GM12878 (cell line): ENCODE data around the gene LIN52. TPM values are rescaled to one million over a fixed set of nuclear protein-coding genes. Genes with fewer than 3 reads are reported as not detected.

Source experiments
- ATAC-seq: fragments of 200-7000 bp; cut with Tn5 transposase; 3 replicates; pipeline ENCODE4 v1.9.1; 2020; ENCODE audit warnings: mild to moderate bottlenecking, moderate library complexity
- BruUV-seq: library from RNA; stranded (reverse); fragments of 400-500 nt; replicated peaks from 2 replicates; lab custom pipeline; 2021; lab: Mats Ljungman, UMichigan
- CTCF ChIA-PET: fragments of 300-600 bp; sonication (Branson Sonifier 250); formaldehyde crosslinking; extraction: SDS; loops from one replicate; lab custom pipeline; 2021; ENCODE audit warnings: inconsistent platforms; lab: Yijun Ruan, JAX
- POLR2A ChIA-PET: fragments of 350-600 bp; formaldehyde crosslinking; extraction: SDS; loops from one replicate; lab custom pipeline; 2021; ENCODE audit warnings: inconsistent platforms; lab: Charles Lee
- RAD21 ChIA-PET: fragments of 300-600 bp; sonication (Branson Sonifier 250); formaldehyde crosslinking; loops from one replicate; lab custom pipeline; 2023; ENCODE audit warnings: antibody characterized with exemption; ENCODE audit not compliant: unreplicated experiment; lab: Charles Lee
- SMC1A ChIA-PET: fragments of 300-600 bp; sonication (Branson Sonifier 250); formaldehyde crosslinking; loops from one replicate; lab custom pipeline; 2023; ENCODE audit not compliant: unreplicated experiment, uncharacterized antibody; lab: Charles Lee
- DNase-seq: peaks from one replicate; pipeline ENCODE4 v3.0.0-alpha.2; 2011; ENCODE audit warnings: low read depth, low spot score
- FAIRE-seq: peaks from 3 replicates; lab custom pipeline; 2011; peaks lifted over from hg19 to GRCh38; lab: Jason Lieb, UNC
- H2AFZ ChIP-seq: 2 replicates; pipeline ENCODE4 v1.6.0; 2011; ENCODE audit warnings: low read depth, low read length, control low read depth; ENCODE audit not compliant: control insufficient read depth
- H3K27ac ChIP-seq: 2 replicates; pipeline ENCODE4 v1.5.1; 2011; ENCODE audit warnings: control low read depth; ENCODE audit not compliant: control insufficient read depth, insufficient read depth
- H3K27me3 ChIP-seq, 2 experiments: replicated peaks in 1 of 2; 2 replicates each; pipeline versions ENCODE4 v1.6.0 to v1.6.1; 2011; ENCODE audit warnings: low read length in 1 of 2; ENCODE audit not compliant: control insufficient read depth in 2 of 2, insufficient read depth in 2 of 2
- H3K36me3 ChIP-seq, 2 experiments: 2 replicates each; pipeline ENCODE4 v1.5.1; 2011; ENCODE audit warnings: low read length in 1 of 2; ENCODE audit not compliant: control insufficient read depth in 2 of 2, insufficient read depth in 2 of 2
- H3K4me1 ChIP-seq: 2 replicates; pipeline ENCODE4 v1.6.1; 2011; ENCODE audit warnings: mild to moderate bottlenecking, low read length, moderate library complexity, mixed read lengths; ENCODE audit not compliant: control insufficient read depth, insufficient read depth
- H3K4me2 ChIP-seq: 2 replicates; pipeline ENCODE4 v1.6.0; 2011; ENCODE audit warnings: control low read depth; ENCODE audit not compliant: control insufficient read depth, insufficient read depth
- H3K4me3 ChIP-seq: fragments of 200-600 bp; sonication (generic); 2 replicates; pipeline ENCODE4 v1.5.1; 2016
- H3K79me2 ChIP-seq: 2 replicates; pipeline ENCODE4 v1.6.0; 2011; ENCODE audit warnings: low read length; ENCODE audit not compliant: control insufficient read depth, insufficient read depth
- H3K9ac ChIP-seq: 2 replicates; pipeline ENCODE4 v1.8.0; 2011; ENCODE audit warnings: low read length, control low read depth, mixed read lengths; ENCODE audit not compliant: control insufficient read depth, insufficient read depth
- H3K9me3 ChIP-seq: replicated peaks from 3 replicates; pipeline ENCODE4 v1.5.1; 2011; ENCODE audit warnings: mild to moderate bottlenecking, low read length; ENCODE audit not compliant: control insufficient read depth, insufficient read depth
- H4K20me1 ChIP-seq: 2 replicates; pipeline ENCODE4 v1.6.0; 2011; ENCODE audit not compliant: control insufficient read depth, insufficient read depth
- CBX5 ChIP-seq: sonication (generic); IDR thresholded peaks from 2 replicates; pipeline ENCODE4 v1.6.1; 2016; ENCODE audit warnings: low read depth, moderate library complexity, mild to moderate bottlenecking, inconsistent platforms
- EGR1 ChIP-seq, 2 experiments: IDR thresholded peaks; 1 replicate in 1 of 2; 2 replicates in 1 of 2; pipeline ENCODE4 v1.6.1; 2011 to 2012; ENCODE audit warnings: low read depth in 2 of 2, low read length in 2 of 2, borderline replicate concordance in 1 of 2, mild to moderate bottlenecking in 1 of 2, moderate library complexity in 1 of 2
- ELK1 ChIP-seq: IDR thresholded peaks from 2 replicates; pipeline ENCODE4 v1.6.1; 2012; ENCODE audit warnings: low read depth, low read length, improper control_type of control experiment
- MYB ChIP-seq: fragments of 150-350 bp; IDR thresholded peaks from 2 replicates; pipeline ENCODE4 v1.6.1; 2014; ENCODE audit warnings: mild to moderate bottlenecking, low read depth, low read length, borderline replicate concordance
- NR2C1 ChIP-seq: fragments of 450-650 bp; IDR thresholded peaks from 2 replicates; pipeline ENCODE4 v1.6.1; 2017; ENCODE audit warnings: antibody characterized with exemption, mild to moderate bottlenecking, moderate library complexity
- POU2F2 ChIP-seq: IDR thresholded peaks from 3 replicates; pipeline ENCODE4 v1.6.1; 2011; ENCODE audit warnings: low read depth, mild to moderate bottlenecking, low read length, borderline replicate concordance
- TCF12 ChIP-seq: IDR thresholded peaks from 2 replicates; pipeline ENCODE4 v1.6.1; 2011; ENCODE audit warnings: low read depth, mild to moderate bottlenecking, low read length
- ZBTB33 ChIP-seq: fragments of 450-650 bp; IDR thresholded peaks from 2 replicates; pipeline ENCODE4 v1.6.1; 2017; ENCODE audit warnings: mild to moderate bottlenecking
- ZNF207 ChIP-seq: fragments of 450-650 bp; IDR thresholded peaks from 2 replicates; pipeline ENCODE4 v1.6.1; 2014; ENCODE audit warnings: antibody characterized with exemption, mild to moderate bottlenecking, borderline replicate concordance
- ZNF24 ChIP-seq: fragments of 450-650 bp; IDR thresholded peaks from 2 replicates; pipeline ENCODE4 v1.6.1; 2017; ENCODE audit warnings: antibody characterized with exemption, mild to moderate bottlenecking
- ZZZ3 ChIP-seq: IDR thresholded peaks from 2 replicates; pipeline ENCODE4 v1.6.1; 2011; ENCODE audit warnings: low read depth; ENCODE audit not compliant: control insufficient read depth, insufficient read length
- WGBS: methylation state at CpG from one replicate; pipeline ENCODE4 v1.1.6; 2016; ENCODE audit warnings: low lambda C conversion rate; ENCODE audit not compliant: insufficient replicate concordance, insufficient coverage; ENCODE audit errors: missing lambda C conversion rate; 5-methylcytosine and 5-hydroxymethylcytosine counted together
- in situ Hi-C: fragments of 300-500 bp; cut with MboI; formaldehyde crosslinking; loops from 9 replicates; pipeline ENCODE4 v1.14.3; 2018; ENCODE audit warnings: mixed read lengths
- intact Hi-C: fragments of 100-400 bp; cut with micrococcal nuclease; formaldehyde crosslinking; loops from one replicate; pipeline ENCODE4 v1.14.2; 2022; ENCODE audit not compliant: unreplicated experiment
- polyA plus RNA-seq, 11 experiments: library from polyadenylated mRNA; depleted of rRNA in 4 of 11; unstranded in 6 of 11; stranded (reverse) in 5 of 11; fragments of >200 nt; fragmentation: Nextera tagmentation in 4 of 11; fragmentation: Illumina TruSeq in 1 of 11; extraction: Ambion mirVana in 4 of 11; extraction: Trizol in 1 of 11; gene quantifications; 1 replicate in 1 of 11; 2 replicates in 10 of 11; pipeline versions ENCODE4 v1.2.1 to v1.2.3, GENCODE V29; 2011 to 2016; ENCODE audit warnings: inconsistent platforms in 2 of 11, missing spikeins in 2 of 11, low read depth in 1 of 11
- total RNA-seq, 4 experiments: library from RNA; depleted of rRNA in 3 of 4; stranded (reverse); fragments of >200 nt in 3 of 4; fragmentation: Illumina TruSeq in 1 of 4; extraction: Trizol in 1 of 4; gene quantifications; 2 replicates each; pipeline versions ENCODE4 v1.2.1 to v1.2.3, GENCODE V29; 2013 to 2021

The LIN52 gene
- total and polyA plus RNA-seq, 10 of the 15 experiments (the other 5 are each of a cell fraction or from before 2014, with no cell fraction given), result 13.3 to 30.9 (median 19.9) TPM

DNA sequence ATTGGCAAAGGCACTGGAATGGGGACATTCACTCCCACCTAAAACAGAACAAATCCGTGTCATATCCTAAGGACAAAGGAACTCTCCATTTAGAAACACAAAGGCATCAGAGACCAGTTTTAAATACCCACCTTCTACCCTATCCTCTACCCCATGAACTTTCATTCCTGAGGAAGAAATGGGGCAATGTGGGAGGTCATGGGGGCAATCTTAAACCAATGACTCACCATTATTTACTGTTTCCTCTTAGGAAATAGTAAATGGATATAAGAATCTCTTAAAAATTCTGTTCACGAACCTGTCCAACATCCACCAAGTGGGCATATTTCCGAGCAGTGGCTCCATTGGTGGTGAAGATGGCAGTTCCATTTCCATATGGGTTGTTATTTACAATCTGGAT lies 19.9 kb upstream of the LIN52 start:
- Histone ChIP-seq H4K20me1 (no peaks in the 10 kb centered on the region), H2AFZ (no peak overlapping the region), H3K27me3 (no peaks in the 10 kb centered on the region), H3K36me3 (no peaks in the 10 kb centered on the region; a peak in 1 of 4 replicates), H3K9me3 (no peaks in the 10 kb centered on the region), H3K4me3 (no peak overlapping the region), H3K27ac (no peak overlapping the region), H3K9ac (no peak overlapping the region), H3K4me1 (no peaks in the 10 kb centered on the region), H3K79me2 (no peaks in the 10 kb centered on the region), H3K4me2 (no peak overlapping the region)
- no TSS peak for BruUV-seq
- in situ Hi-C loops, result no loop called here
- no peak for FAIRE-seq
- RAD21 ChIA-PET, result no interaction called here
- ATAC-seq, result no peak
- SMC1A ChIA-PET, result interaction anchor here (0.8 kb wide), 1 partner anchor 9 kb away, joined by 3 read pairs; no protein-coding TSS in a partner anchor
- 88% methylated on average over 3 of the region's 3 CpGs for WGBS
- CTCF ChIA-PET, result no interaction called here
- POLR2A ChIA-PET, result no interaction called here
- intact Hi-C loops, result no loop called here
- no peak for DNase-seq
- TF ChIP-seq CBX5, result no peak
- no peak for TF ChIP-seq ZNF207
- no peak for TF ChIP-seq ZBTB33
- no peak for TF ChIP-seq ZNF24
- TF ChIP-seq ZZZ3, result no peak
- TF ChIP-seq EGR1 (IDR thresholded peaks at IDR 0.05; ENCODE audit: borderline replicate concordance in 1 of 2, low read depth in 2 of 2, low read length in 2 of 2), result no peak
- no peak for TF ChIP-seq NR2C1
- TF ChIP-seq TCF12, result no peak
- no peak for TF ChIP-seq MYB
- TF ChIP-seq ELK1, result no peak
- no peak for TF ChIP-seq POU2F2
